ENCODE data around the gene LRRC46. TPM values are rescaled to one million over a fixed set of nuclear protein-coding genes. Genes with fewer than 3 reads are reported as not detected.

LRRC46 gene
- total and polyA plus RNA-seq, 2 of the 13 experiments (the other 11 are each of a cell fraction or from before 2014, with no cell fraction given) = 0.09 TPM

GRCh38 chr17:47785538-47786123 is 45.8 kb upstream of the LRRC46 start (continued):
- TF ChIP-seq GMEB1 (CRISPR knock-in tag; IDR thresholded peaks at IDR 0.05; ENCODE audit: borderline replicate concordance) (no peak), ATF6 (CRISPR knock-in tag; conservative IDR thresholded peaks at IDR 0.05) (0 out of 2 replicates have a peak, but pooled peaks have one; percentile 80), HCFC1 (IDR thresholded peaks at IDR 0.05; ENCODE audit: low read depth, low read length) (no peak), BATF2 (CRISPR knock-in tag; IDR thresholded peaks at IDR 0.05) (peak; percentile 33; the same call in 1 of the 2 replicates), RAD21 (CRISPR knock-in tag; IDR thresholded peaks at IDR 0.05) (no peak), HNF4A (CRISPR knock-in tag; IDR thresholded peaks at IDR 0.05) (no peak), IKZF4 (CRISPR knock-in tag; IDR thresholded peaks at IDR 0.05; ENCODE audit: borderline replicate concordance, low read depth, not compliant biosample characterization) (no peak), ZNF710 (CRISPR knock-in tag; IDR thresholded peaks at IDR 0.05; ENCODE audit: borderline replicate concordance) (0 out of 2 replicates have a peak, but pooled peaks have one; percentile 20), SP140L (CRISPR knock-in tag; IDR thresholded peaks at IDR 0.05; ENCODE audit: borderline replicate concordance) (peak; percentile 75; the same call in 1 of the 2 replicates), ZKSCAN5 (CRISPR knock-in tag; IDR thresholded peaks at IDR 0.05) (no peak), FLYWCH1 (CRISPR knock-in tag; IDR thresholded peaks at IDR 0.05) (no peak), ZNF513 (CRISPR knock-in tag; conservative IDR thresholded peaks at IDR 0.05) (no peak), KDM5A (IDR thresholded peaks at IDR 0.05; ENCODE audit: borderline replicate concordance, low read length) (no peak), SALL2 (CRISPR knock-in tag; IDR thresholded peaks at IDR 0.05) (no peak), ZNF512B (CRISPR knock-in tag; IDR thresholded peaks at IDR 0.05; ENCODE audit: borderline replicate concordance) (no peak), ZNF3 (CRISPR knock-in tag; IDR thresholded peaks at IDR 0.05) (no peak), ZNF251 (CRISPR knock-in tag; IDR thresholded peaks at IDR 0.05) (no peak), CC2D1A (CRISPR knock-in tag; IDR thresholded peaks at IDR 0.05) (no peak)

Data from HepG2 (cell line).